Fibroblast of villous mesenchyme (primary cell): ENCODE data around the gene CCDC63. TPM values are rescaled to one million over a fixed set of nuclear protein-coding genes. Genes with fewer than 3 reads are reported as not detected.

Experiments used
- DNase-seq: peaks from one replicate; pipeline ENCODE4 v3.0.0-alpha.2; 2010; ENCODE audit warnings: low read depth
- H3K4me3 ChIP-seq: 2 replicates; pipeline ENCODE4 v1.5.1; 2011; ENCODE audit warnings: low read depth, mild to moderate bottlenecking, low read length
- CTCF ChIP-seq: IDR thresholded peaks from 2 replicates; pipeline ENCODE4 v1.5.1; 2012; ENCODE audit warnings: low read depth, mild to moderate bottlenecking, low read length; ENCODE audit not compliant: insufficient read depth
- total RNA-seq: library from RNA; depleted of rRNA; stranded (reverse); fragments of >200 nt; gene quantifications from 2 replicates; pipeline ENCODE4 v1.2.3, GENCODE V29; 2012

CCDC63 gene
- total RNA-seq, 1 donor = not detected

GRCh38 chr12:110841007-110841406 is 5.8 kb upstream of the CCDC63 start:
- no peak for DNase-seq

DNA sequence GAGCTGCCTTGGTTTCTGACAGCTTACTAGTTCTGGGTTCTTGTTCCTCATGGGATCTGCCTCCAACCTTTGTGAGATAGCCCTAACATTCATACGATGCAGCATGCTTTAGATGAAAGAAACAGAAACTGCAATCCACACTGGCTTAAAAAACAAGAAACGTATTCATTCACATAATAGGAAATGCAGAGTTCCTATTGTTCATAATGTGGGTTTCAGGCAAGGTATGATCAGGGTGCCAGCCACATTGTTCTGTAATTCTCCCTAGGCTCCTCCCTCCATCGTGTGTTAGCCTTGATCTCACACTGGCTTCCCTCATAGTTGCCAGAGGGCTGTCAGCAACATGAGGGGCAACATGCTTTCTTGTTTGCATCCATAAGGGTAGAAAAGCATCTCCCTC is 2.7 kb upstream of the CCDC63 start:
- H3K4me3 ChIP-seq = no peak overlapping the region
- TF ChIP-seq CTCF = no peak
- DNase-seq = no peak

More at GRCh38 chr12:110841007-110841406, 5.8 kb upstream of the CCDC63 start:
- TF ChIP-seq CTCF = no peak
- H3K4me3 ChIP-seq = no peak overlapping the region

DNA sequence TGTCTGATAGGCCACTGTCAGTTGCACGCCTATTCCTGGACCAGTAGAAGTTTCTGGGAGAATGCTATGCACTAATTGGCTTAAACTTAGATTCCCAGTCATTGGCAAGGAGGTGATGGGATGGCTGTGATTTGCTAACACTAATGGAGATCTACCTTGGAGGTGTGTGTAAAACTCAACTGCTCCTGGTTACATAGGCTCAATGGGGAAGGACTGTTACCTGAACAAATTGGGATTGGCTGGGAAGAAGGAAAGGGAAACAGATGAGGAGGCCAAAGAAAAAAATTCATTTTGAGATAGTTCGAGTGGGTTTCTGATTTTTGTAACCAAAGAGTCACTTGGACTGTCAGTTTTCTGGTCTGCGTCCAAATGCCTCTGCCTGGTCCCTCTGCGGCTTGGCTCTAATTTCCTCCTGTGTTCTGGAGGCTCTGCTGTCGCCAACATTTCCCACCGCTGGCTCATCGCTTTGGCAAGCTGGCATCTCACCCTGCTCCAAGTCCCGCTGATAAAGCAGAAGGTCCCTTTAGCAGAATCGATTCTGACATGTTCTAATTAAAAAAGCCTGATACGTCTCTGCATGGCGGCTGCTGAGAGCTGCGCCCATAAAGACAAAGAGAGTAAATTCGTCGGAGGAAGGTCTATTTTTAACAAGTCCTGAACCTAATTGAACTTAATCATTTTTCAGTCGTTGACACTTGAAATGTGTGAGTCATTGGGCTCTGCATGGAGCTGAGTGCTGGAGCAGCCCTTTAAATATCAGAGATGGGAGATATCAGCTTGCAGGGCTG is 2.0 kb upstream of the CCDC63 start:
- H3K4me3 ChIP-seq = no peak overlapping the region
- DNase-seq = no peak
- no peak for TF ChIP-seq CTCF

GRCh38 chr12:110845339-110845682 is 1.5 kb upstream of the CCDC63 start:
- H3K4me3 ChIP-seq = no peak overlapping the region
- no peak for TF ChIP-seq CTCF
- no peak for DNase-seq

DNA sequence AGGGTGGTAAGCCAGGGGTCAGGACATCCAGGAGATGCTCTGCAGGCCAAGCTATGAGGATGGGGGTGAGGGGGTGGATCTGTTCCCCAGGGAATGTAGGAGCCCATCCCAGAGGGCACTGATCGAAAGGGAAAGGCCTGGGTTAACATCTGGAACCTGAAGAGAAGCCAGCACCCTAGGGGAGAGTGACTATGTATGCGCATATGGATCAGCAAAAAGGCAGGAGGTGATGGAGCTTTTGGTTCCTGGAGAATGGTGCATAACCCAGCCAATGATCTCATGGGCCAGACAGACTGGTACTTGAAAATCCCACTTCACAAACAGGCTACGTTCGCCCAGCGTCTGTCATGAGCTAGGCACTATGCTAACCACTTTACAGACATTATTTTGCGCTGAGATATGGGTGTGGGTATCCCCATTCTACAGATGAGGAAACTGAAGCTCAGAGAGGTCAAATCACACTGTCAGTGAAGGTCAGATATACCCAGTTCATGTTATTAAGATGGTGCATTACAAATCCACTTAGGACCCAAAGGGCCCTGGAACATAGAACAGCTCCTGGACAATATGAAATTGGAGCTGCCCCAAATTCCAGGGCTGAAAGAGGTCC is 1.6 kb downstream of the CCDC63 start:
- TF ChIP-seq CTCF = no peak

GRCh38 chr12:110849221-110849620 is 2.4 kb downstream of the CCDC63 start:
- no peak for TF ChIP-seq CTCF
- DNase-seq = no peak
- no peak overlapping the region for H3K4me3 ChIP-seq

More for the DNA sequence above, 1.6 kb downstream of the CCDC63 start:
- no peak overlapping the region for H3K4me3 ChIP-seq
- no peak for DNase-seq
